ACHN (cell line): ENCODE results near the gene TRPV6.

ENCODE experiments used
- DNase-seq: peaks from one replicate; pipeline ENCODE4 v3.0.0-alpha.2; 2015
- in situ Hi-C: cut with HindIII; loops from 2 replicates; pipeline ENCODE4 v1.10.0; 2017; ENCODE audit warnings: low sequenced_read_pairs, low pct_ligation_motif_present, low pct_unique_long_range_greater_than_20kb

Gene TRPV6

DNA sequence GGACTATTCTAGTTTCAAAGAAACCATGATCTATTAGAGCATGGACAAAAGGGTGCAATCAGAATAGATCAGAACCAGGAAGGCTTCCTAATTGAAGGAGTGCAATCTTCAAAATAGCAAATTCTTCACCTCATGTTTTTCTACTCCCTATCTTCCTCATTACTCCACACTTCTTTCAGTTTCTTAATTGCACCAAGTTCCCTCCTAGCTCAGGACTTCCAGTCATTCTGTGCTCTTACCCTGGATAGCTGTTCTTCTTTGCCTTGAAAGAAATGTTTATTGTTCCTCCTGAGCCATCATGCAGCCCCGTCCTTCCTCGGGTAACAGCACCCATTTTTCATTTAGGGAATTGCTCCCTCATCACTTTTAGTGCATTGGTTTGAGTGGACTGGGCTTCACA is 24.9 kb upstream of the TRPV6 start:
- in situ Hi-C loops: no loop called here

DNA sequence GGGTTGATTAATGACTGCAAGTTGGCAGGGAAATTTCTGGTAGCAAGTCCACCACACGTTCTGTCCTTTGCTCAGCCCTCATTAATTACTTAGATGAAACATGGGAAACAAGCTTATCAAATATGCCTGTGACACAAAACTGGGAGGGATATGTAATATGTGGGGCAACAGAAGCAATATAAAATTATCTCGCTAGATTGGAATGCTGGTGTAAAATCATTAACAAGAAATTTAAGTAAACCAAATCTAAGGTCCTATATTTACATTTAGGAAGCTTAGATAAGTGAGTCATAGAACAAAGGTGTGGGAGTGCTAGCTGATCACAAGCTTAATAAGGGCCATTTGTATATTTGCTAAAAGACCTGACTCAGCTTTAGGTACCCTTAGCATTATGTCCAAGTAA is 24.5 kb upstream of the TRPV6 start:
- in situ Hi-C loops: no loop called here
- no peak for DNase-seq

More for the DNA sequence above, 24.9 kb upstream of the TRPV6 start:
- no peak for DNase-seq

DNA sequence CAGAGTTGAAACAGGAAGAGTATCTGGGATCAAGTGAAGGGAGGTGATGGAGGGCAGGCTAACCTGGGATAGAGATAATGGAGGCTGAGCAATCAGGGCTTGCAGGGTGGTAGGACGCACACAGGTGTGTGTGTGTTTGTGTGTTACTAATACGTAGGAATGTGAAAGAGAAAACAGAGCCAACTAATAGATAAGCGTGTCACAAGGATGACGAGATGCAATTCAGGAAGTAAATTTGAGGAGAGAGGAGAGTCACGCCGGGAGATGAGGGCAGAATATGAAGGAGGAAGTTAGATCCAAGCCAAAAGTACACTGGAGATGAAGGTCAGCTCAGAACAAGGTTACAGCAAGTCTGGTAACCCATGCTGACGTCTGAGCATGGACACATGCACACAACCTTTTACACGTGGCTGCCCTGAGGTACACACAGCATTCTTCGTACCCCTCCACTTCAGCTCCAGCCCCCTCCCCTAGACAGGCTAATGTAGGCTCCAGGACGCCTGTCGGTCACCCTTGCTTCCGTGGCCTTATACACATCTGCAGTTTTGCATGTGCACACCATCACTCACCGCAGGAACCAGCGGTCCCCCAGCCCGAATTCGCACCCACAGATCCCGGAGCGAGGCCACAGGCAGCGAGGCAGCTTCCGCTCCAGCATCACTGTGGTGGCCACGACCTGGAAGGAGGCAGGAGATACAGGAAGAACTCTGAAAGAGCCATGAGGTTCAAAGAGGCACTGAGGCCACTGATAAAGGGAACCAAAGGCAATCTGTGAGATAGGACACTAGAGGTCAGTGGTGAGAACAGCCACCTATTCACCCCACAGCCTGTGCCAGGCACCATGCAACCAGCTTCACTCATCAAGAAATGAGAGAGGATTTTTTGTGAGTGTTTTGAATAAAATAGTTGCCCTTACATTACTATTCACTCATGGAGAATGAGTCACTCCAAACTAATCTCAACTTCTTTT is 23.7 kb upstream of the TRPV6 start:
- peak; percentile 45 for DNase-seq
- in situ Hi-C loops: no loop called here

DNA sequence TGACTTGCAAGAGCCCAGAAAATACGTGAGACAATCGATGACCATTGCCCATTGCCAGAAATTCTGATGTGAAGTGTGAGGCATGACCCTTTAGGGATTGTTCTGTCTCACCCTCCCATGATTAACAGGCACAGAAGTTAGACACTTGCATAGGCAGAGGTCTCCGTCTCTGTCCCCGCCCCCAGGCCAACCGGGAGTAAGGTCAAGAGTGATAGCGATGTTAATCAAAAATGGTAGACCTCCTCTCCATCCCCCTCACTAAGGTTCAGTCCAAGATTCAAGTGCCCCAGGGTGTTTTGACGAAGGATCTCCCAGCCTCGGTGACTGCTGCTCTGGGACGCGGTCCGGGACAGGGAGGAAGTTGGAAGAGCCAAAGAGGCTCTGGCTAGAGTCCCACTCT is 22.7 kb upstream of the TRPV6 start:
- in situ Hi-C loops: no loop called here
- DNase-seq: no peak

GRCh38 chr7:142906643-142907042 is 21.1 kb upstream of the TRPV6 start:
- in situ Hi-C loops: no loop called here

DNA sequence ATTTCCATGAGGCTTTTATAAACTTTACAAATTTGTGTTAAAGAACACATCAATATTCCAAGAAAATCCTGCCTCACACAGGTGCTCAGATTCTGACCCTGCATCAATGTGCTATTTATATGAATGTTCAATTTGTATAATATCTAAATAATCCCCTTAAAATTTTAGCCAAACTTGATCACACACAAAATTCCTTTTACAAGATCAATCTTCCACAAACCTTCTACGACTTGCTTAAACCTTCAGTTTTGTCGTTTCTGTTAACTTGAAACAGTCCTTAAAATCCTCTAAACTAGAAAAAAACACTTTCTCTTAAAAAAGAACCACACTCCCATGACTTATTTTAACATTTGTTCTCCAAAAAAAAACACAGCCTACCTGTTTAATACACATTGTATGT is 20.2 kb upstream of the TRPV6 start:
- DNase-seq: no peak
- in situ Hi-C loops: no loop called here

More at GRCh38 chr7:142906643-142907042, 21.1 kb upstream of the TRPV6 start:
- DNase-seq: no peak

DNA sequence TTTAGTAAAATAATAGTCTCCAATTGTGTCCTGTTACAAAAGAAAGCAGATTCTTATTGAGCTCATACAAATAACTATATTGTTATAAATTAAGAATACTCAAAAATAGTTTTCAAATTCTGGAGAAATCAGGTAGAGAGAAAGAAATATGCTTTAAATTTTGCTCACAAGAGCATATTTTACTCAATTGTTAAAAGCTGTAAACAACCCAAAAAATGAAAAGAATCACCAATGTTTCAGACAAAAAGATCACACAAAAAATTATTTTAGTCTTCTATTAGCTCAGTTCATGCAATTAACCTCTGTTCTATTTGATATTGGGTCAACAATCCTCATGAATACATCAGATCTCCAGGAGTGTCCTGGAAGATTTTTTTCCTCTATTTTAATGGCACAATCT is 18.6 kb upstream of the TRPV6 start:
- in situ Hi-C loops: no loop called here
- DNase-seq: no peak

DNA sequence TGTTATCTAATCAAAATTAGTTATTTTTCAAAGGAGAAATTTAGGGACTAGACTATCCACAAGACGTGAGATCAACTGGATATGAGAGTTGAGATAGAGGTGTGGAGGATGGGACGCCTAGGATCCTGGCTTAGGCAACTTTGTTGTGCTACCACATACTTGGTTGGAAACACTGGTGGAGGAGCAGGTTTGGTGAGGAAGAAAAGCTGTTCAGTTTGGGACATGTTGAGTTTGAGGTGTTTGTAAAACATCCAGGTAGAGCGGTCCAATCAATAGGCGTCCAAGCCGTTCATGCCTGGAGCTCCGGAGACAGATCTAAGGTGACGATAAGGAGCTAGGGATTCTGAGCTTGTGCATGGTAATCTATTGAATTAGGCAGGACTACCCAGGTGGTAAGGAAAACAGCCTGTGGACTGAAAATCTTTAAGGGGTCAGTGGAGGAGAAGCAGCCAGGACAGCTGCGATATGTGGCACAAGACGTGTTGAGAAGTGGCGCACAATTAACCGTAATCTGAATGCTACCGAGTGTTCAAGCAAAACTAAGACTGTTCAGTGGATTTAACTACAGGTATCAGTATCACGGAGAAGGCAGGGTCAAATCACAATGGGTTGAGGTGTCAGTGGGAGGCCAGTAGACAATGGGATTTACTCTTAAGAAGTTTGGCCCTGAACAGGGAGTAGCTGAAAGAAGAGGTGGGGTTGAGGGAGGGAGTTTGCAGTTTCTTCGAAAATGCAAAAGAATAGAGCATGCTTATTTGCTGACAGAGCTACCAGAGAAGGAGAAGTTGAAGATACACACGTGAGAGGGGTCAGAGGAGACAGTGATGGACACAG is 16.1 kb upstream of the TRPV6 start:
- DNase-seq: no peak
- in situ Hi-C loops: no loop called here

DNA sequence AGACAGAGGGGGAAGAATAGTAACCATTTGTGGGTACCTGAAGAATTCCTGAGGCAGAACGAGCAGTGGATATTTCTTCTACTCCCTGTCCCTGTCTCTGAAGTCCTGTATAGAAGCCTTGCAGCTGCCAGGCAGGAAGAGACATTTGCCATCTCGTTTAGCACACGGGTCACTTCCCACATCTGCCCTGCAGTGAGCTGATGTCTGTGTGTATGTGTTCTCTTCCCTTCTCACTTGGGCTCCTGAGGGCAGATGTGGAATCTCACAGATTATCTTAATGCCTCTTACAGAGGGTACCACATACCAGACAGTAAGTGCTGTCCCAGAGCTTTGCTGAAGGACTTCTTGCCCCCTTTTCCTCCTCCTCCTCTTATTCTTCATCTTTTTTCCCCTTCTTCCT is 14.1 kb upstream of the TRPV6 start:
- in situ Hi-C loops: no loop called here
- DNase-seq: no peak

GRCh38 chr7:142898377-142899170 is 13.0 kb upstream of the TRPV6 start:
- no peak for DNase-seq
- in situ Hi-C loops: no loop called here

DNA sequence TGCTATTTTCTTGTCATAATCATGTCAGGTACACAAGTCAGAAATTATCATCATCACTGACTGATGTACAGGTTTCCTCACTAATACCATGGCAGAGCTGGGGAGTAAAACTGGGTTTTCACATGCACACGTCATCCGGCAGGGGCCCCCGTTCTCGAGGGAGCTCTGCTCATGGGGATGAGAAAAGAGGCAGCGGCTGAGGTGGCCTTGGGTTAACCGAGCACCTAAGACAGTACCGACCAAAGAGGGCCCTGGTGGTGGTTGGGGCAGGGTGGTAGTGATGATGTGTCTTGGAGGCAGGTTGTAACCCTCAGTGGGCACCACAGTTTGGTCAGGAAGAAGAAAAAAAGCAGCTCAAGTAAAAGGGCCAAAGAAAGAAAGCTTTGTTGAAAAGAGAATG is 12.1 kb upstream of the TRPV6 start:
- in situ Hi-C loops: no loop called here
- DNase-seq: no peak

DNA sequence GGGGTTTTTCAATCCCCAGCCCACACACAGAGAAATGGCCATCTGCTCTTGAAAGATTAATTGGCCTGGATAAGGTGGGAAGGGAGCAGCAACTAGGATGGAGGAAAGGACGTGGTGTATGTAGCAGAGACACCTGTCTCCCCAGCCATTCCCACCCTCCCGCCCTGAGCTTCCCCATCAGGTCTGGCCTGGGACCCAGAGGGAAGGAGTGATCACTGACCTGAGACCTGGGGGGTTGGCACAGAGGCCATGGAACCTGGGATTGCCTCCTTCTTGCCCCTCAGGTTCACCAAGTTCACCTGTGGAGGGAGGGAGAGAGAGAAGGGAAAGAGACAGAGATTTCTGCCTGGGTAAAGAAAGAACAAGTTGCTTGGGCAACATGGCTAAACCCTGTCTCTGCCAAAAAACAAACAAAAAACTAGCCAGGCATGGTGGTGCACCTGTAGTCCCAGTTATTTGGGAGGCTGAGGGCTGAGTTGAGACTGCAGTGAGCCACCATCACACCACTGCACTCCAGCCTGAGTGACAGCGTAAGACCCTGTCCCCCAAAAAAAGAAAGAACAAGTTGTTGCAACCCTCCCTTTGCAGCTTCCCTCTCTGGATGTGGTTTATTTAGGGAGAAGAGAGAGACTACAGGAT is 11.3 kb upstream of the TRPV6 start:
- no peak for DNase-seq
- in situ Hi-C loops: no loop called here

- in situ Hi-C loops: no loop called here
- no peak for DNase-seq
Observed at GRCh38 chr7:142896151-142896550, 10.6 kb upstream of the TRPV6 start.

DNA sequence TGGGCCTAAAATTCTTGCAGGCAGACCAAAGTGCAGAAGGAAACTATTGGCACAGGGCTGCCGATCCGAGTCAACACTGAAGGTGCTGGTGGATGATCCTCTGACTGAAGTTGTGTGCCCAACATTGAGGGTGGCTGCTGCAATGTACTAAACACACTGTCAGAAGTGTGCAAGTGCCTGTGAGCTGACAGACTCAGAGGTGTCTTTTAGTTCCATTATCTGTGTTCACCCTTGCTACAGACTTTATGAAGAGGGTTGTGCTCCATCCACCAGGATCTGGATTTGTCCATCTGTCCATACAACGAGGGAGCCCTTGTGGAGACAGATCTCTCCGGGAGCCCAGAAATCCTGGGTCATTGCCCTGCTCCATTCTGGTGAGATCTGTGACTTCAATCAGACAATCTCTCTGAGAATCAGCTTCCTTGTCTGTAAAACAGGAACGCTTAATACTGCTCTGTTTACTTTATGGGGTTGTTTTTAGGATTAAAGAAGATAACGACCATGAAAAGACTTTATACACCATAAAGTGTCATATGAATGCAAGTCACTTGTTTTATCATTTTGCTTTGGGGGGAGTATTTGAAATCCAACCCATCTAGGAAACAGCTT is 9.5 kb upstream of the TRPV6 start:
- DNase-seq: no peak
- in situ Hi-C loops: no loop called here

- in situ Hi-C loops: no loop called here
Observed at GRCh38 chr7:142894112-142894984, 8.8 kb upstream of the TRPV6 start.

DNA sequence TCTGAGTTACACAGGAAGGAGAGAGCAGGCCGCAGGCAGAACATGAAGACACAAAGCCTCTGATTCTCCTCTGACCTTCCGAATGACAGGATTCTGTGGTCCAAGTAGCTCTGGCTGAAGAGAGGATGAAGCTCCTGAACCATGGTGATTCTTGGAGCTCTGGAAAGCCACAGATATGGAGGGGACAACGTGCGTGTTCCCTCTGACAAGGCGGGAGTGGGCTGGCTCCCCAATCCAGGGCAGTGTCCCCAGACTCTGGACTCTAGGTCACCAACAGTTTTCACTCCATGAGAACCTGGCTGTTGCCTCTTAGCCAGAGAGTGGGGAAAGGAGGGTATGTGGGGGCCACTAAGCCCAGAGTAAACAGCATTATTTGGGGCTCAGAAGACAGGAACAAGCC is 7.4 kb upstream of the TRPV6 start:
- in situ Hi-C loops: no loop called here

More at GRCh38 chr7:142894112-142894984, 8.8 kb upstream of the TRPV6 start:
- no peak for DNase-seq

DNA sequence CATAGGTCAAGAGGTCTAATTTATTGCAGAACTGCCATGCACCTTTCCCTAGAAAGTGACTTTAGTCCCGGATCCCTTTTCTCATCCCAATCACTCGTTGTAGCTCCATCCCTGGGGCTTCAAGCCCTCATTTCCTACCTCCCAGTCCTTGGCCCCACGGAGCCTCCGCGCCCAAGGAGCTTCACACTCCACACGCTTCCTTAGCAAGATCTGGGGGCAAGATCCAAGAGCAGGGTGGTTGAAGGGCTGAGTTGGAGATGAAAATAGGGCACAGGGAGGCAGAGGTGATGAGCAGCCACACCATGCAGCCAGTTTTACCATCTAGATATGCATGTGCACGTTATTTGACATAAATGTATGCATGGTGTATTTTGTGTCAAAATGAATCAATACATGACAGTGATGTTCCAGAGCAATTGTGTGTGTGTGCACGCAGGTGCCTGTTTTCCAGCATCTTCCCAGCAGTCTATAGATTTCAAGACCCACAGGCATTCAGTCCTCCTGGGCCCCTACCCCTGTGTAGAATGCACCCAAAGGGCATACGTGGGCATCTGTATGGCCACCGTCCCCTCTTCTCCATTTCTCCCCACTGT is 6.0 kb upstream of the TRPV6 start:
- no peak for DNase-seq
- in situ Hi-C loops: no loop called here

More for the DNA sequence above, 7.4 kb upstream of the TRPV6 start:
- no peak for DNase-seq
